ENCODE measurements around the gene WDCP.
"Not testable (repeated sequence)": the region's sequence is repeated elsewhere in the genome, so short reads cannot be mapped to it uniquely, and the experiment has no call there.

WDCP gene

DNA sequence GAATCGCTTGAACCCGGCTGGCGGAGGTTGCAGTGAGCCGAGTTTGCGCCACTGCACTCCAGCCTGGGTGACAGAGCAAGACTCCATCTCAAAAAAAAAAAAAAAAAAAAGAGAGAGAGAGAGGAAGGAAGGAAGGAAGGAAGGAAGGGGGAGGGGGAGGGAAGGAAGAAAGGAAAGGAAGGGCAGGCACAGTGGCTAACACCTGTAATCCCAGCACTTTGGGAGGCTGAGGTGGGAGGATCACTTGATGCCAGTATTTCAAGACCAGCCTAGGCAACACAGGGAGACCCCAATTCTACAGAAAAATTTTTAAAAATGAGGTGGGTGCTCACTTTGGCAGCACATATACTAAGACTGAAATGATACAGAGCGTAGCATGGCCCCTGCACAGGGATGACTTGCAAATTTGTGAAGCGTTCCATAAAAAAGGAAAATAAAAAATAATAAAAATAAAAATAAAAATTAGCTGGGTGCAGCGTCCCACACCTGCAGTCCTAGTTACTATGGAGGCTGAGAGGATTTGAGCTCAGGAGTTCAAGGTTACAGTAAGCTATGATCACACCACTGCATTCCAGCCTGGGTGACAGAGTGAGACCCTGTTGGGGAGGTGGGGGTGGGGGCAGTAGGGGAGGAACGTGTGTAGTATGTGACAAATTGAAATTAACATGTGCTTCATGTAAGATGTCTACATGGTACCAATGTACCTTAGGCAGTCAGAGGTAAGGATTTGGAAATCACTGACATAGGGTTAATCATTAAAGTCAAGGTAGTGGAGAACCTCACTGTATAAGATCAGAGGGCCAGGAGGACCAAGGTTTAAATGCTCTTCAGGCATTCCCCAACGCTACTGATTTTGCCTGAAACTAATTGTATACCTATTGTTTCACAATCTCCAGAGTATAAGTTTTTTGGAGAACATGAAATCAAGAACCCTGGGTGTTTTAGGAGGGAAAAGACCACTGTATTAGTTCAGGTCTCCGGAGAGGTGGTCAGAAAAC is 1.4 kb downstream of the WDCP start:
- H3K9ac ChIP-seq = peak overlapping the region; percentile 74 to 85 (median 82); a peak in 13 of 22 replicates
- TF ChIP-seq Cebpa-rat (IDR thresholded peaks at IDR 0.05) = no peak
- H3K36me3 ChIP-seq = peaks cover 0 to 2% (median 0%) of the 10 kb centered on the region in 11 experiments; a peak in 1 of 22 replicates
- H3K4me2 ChIP-seq = peak overlapping the region; percentile 67 to 88 (median 80)
- H3K27ac ChIP-seq = no peak overlapping the region
- H3K4me3 ChIP-seq = peak overlapping the region; percentile 74 to 90 (median 80); a peak in 19 of 20 replicates
- H3K9me3 ChIP-seq (replicated peaks in 1 of 11) = no peaks in the 10 kb centered on the region
- H3K27me3 ChIP-seq = peaks cover 28 to 33% (median 32%) of the 10 kb centered on the region in 11 experiments
- H4K20me1 ChIP-seq = peaks cover 0 to 8% (median 0%) of the 10 kb centered on the region in 11 experiments; a peak in 4 of 22 replicates
- peaks cover 31 to 43% (median 41%) of the 10 kb centered on the region in 10 experiments for H3K4me1 ChIP-seq

DNA sequence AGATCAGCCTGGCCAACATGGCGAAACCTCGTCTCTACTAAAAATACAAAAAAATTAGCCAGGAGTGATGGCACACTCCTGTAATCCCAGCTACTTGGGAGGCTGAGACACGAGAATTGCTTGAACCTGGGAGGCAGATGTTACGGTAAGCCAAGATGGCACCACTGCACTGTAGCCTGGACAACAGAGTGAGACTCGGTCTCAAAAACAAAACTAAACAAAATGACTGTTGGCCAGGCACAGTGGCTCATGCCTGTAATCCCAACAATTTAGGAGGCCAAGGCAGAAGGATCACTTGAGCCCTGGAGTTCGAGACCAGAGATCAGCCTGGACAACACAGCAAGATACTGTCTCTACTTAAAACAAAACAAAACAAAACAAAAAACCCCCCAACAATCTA is 4.1 kb downstream of the WDCP start:
- not testable (repeated sequence) for H3K9ac ChIP-seq; H3K4me2 ChIP-seq; H3K27ac ChIP-seq; H3K4me3 ChIP-seq; H3K9me3 ChIP-seq (replicated peaks in 1 of 11); H3K27me3 ChIP-seq
- Histone ChIP-seq H3K36me3 (peaks cover 15 to 22% (median 18%) of the 10 kb centered on the region in 11 experiments), H3K4me1 (peaks cover 20 to 25% (median 23%) of the 10 kb centered on the region in 10 experiments), H4K20me1 (peaks cover 0 to 18% (median 0%) of the 10 kb centered on the region in 11 experiments; a peak in 4 of 22 replicates)

DNA sequence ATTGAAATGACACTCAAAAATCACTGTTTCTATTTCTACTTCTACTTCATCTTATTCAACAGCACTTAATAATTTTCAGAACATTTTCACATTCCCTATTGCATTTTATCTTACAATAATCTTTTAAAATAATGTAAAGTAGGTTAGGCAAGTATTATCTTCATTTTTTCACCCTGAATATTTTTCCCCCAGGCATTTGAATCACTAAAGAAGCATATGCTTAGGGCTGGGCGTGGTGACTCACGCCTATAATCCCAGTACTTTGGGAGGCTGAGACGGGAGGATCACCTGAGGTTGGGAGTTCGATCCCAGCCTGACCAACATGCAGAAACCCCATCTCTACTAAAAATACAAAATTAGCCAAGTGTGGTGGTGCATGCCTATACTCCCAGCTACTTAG is 6.7 kb downstream of the WDCP start:
- no peak overlapping the region for H3K27ac ChIP-seq
- peaks cover 5 to 8% (median 6%) of the 10 kb centered on the region in 10 experiments; a peak in 19 of 20 replicates for H3K4me1 ChIP-seq
- no peak overlapping the region for H3K4me2 ChIP-seq
- H3K4me3 ChIP-seq = no peak overlapping the region
- peaks cover 28 to 45% (median 40%) of the 10 kb centered on the region in 11 experiments for H3K36me3 ChIP-seq
- H3K9ac ChIP-seq = no peak overlapping the region
- no peaks in the 10 kb centered on the region for H3K9me3 ChIP-seq (replicated peaks in 1 of 11)
- H3K27me3 ChIP-seq = no peaks in the 10 kb centered on the region
- no peak for TF ChIP-seq Cebpa-rat (IDR thresholded peaks at IDR 0.05)
- H4K20me1 ChIP-seq = peaks cover 0 to 18% (median 4%) of the 10 kb centered on the region in 11 experiments; a peak in 6 of 22 replicates

DNA sequence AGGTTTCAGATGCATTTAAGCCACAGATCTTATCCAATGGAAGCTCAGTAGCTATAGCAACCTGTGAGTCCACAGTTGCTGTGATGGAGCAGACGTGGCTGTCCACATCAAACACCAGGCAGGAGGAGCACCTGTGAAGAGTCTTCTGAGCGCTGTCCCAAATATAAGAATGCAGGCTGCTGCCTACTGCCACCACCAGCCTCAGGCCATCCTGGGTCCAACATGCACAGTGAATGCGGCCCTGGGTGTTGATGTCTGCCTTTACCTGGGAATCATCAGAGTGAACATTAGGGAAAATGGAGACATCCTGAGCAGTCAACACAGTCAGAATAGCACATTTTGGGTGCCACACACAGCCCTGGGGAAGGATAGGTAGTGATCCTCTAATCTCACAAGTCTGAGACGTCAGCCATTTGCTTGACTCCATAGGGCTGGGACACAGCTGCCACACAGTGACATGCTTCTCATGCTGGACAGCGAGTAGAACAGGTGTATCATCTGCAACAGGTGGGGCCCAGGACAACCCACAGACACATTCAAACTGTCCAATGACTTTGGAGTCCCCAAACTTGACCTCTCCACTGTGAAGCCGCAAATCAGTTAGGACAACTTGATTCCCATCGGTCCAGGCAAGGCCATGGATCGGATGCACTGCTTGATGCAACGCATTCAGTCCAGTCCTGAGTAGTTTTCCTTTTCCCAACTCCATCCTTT is 8.2 kb downstream of the WDCP start:
- no peaks in the 10 kb centered on the region for H3K27me3 ChIP-seq
- no peak overlapping the region for H3K27ac ChIP-seq
- TF ChIP-seq Cebpa-rat (IDR thresholded peaks at IDR 0.05) = no peak
- H3K36me3 ChIP-seq = peaks cover 28 to 57% (median 41%) of the 10 kb centered on the region in 11 experiments
- H3K9me3 ChIP-seq (replicated peaks in 1 of 11) = no peaks in the 10 kb centered on the region
- H4K20me1 ChIP-seq = peaks cover 0 to 18% (median 4%) of the 10 kb centered on the region in 11 experiments; a peak in 7 of 22 replicates
- no peak overlapping the region for H3K4me3 ChIP-seq
- no peak overlapping the region for H3K4me2 ChIP-seq
- no peaks in the 10 kb centered on the region for H3K4me1 ChIP-seq
- H3K9ac ChIP-seq = no peak overlapping the region

DNA sequence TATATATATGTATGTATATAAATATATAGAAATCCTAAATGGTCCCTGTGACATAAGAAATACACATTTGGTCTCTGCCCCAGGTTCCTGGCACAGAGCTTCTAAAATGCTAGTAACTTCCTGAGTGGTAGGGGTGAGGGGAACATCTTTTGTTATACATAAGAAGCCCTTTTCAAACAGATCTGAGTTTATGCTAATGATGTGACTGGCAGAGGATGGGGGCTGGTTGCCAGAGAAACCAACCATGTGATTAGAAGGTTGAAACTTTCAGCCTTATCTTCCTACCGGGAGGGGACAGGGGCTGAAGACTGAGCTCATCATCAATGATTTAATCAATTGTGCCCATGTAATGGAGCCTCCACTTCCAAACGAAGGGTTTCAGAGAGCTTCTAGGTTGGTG is 21.0 kb downstream of the WDCP start:
- Histone ChIP-seq H3K4me3 (no peak overlapping the region), H3K27ac (no peak overlapping the region), H3K9ac (no peak overlapping the region), H3K36me3 (peaks cover 50 to 98% (median 80%) of the 10 kb centered on the region in 11 experiments), H4K20me1 (peaks cover 0 to 33% (median 0%) of the 10 kb centered on the region in 11 experiments; a peak in 5 of 22 replicates), H3K4me2 (no peak overlapping the region), H3K4me1 (no peaks in the 10 kb centered on the region), H3K27me3 (no peaks in the 10 kb centered on the region), H3K9me3 (replicated peaks in 1 of 11) (no peaks in the 10 kb centered on the region)
- no peak for TF ChIP-seq Cebpa-rat (IDR thresholded peaks at IDR 0.05)

DNA sequence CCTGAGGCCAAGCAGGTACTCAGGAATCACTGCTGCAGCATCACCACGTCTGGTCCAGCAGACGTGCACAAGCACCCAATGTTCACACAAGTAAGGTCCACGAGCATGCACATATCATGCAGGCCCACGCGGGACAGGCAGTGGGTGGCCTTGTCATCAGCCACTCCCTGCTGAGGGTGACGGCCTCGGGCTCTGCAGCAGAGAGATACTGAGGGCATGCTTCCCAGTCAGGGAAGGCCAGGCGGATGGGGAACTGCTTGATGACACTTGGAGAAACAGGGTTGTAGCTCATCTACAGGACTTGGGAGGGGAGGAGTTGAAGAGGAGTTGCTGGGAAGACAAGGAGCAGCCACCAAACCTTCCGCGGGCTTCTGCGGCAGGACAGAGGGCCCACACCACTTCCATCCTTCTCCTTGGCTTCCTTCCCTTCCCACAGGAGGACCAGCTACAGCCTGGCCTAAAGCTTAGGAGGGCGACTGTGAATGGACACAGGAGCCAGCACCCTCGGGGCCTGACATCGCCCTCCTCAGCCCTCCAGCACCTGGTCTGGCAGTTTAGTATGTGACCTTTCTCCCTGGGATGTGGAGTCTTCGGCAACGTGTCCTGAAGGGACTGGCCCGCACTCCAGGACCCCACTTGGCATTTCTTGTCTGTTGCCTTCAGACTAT is 22.1 kb downstream of the WDCP start:
- H3K4me3 ChIP-seq = no peak overlapping the region

DNA sequence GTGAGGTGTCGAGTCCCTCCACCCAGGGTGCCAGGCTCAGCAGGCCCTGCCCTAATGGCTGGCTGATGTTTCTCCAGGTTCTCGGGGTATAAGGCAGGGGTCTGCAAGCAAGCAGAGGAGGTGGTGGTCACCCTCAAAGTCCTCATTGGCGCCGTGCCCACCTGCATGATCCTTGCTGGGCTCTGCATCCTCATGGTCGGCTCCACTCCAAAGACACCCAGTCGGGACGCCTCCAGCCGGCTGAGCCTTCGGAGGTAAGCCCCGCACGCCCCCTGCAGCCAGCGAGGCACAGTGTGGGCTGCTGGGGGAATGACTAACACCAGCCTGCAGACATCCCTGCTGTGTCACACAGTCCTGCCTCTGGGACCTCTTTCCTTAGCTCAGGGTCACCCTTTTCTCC is 23.2 kb downstream of the WDCP start:
- Histone ChIP-seq H3K4me3 (no peak overlapping the region), H4K20me1 (peaks cover 0 to 35% (median 0%) of the 10 kb centered on the region in 11 experiments; a peak in 5 of 22 replicates), H3K27ac (no peak overlapping the region), H3K9me3 (replicated peaks in 1 of 11) (no peaks in the 10 kb centered on the region), H3K9ac (no peak overlapping the region), H3K4me1 (no peaks in the 10 kb centered on the region), H3K4me2 (no peak overlapping the region), H3K27me3 (no peaks in the 10 kb centered on the region), H3K36me3 (peaks cover 28 to 76% (median 58%) of the 10 kb centered on the region in 11 experiments)
- TF ChIP-seq Cebpa-rat (IDR thresholded peaks at IDR 0.05) = no peak

More for the DNA sequence above, 22.1 kb downstream of the WDCP start:
- no peak overlapping the region for H3K4me2 ChIP-seq
- no peaks in the 10 kb centered on the region for H3K9me3 ChIP-seq (replicated peaks in 1 of 11)
- H4K20me1 ChIP-seq = peaks cover 0 to 35% (median 0%) of the 10 kb centered on the region in 11 experiments; a peak in 5 of 22 replicates
- H3K27ac ChIP-seq = no peak overlapping the region
- H3K9ac ChIP-seq = no peak overlapping the region
- TF ChIP-seq Cebpa-rat (IDR thresholded peaks at IDR 0.05) = no peak
- no peaks in the 10 kb centered on the region for H3K4me1 ChIP-seq
- H3K36me3 ChIP-seq = peaks cover 39 to 87% (median 69%) of the 10 kb centered on the region in 11 experiments
- H3K27me3 ChIP-seq = no peaks in the 10 kb centered on the region

DNA sequence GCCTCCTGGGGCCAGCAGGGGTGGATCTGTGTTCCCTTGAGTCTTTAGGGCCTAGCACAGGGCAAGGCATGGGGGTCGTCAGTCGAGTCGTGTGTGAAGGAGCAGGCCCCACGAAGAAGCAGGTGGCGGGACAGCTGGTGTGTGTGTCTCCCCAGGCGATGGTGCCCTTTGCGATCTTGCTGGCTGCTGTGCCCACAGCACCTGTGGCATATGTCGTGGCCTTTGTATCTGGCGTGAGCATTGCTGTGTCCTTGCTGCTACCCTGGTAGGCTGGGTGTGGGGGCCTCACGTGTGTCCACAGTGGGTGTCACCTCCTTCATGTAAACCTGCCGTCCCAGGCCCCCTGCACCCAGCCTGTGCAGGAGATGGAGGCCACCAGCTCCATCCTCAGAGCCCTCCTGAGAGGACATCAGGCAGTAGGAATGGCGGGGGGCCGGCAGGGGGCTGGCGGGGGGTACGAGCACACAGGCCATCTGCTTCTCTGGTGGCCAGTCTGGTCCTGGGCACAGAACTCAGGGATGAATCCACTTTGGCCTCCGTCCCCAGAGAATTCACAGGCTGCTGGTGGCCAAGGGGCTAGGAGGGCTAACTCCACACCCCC is 24.1 kb downstream of the WDCP start:
- Histone ChIP-seq H4K20me1 (peaks cover 0 to 35% (median 0%) of the 10 kb centered on the region in 11 experiments; a peak in 5 of 22 replicates), H3K9me3 (replicated peaks in 1 of 11) (no peaks in the 10 kb centered on the region), H3K9ac (no peak overlapping the region), H3K27ac (no peak overlapping the region), H3K4me3 (no peak overlapping the region), H3K4me1 (no peaks in the 10 kb centered on the region), H3K27me3 (no peaks in the 10 kb centered on the region), H3K4me2 (no peak overlapping the region), H3K36me3 (peaks cover 22 to 67% (median 48%) of the 10 kb centered on the region in 11 experiments)
- no peak for TF ChIP-seq Cebpa-rat (IDR thresholded peaks at IDR 0.05)

All from BLaER1 treated with 17β-estradiol and CSF1 and Interleukin-3, amounts not matched to agents 10 nM and 100 nM (cell line).